IPS-NIHi11 (cell line): ENCODE measurements around the gene GIMAP2.
"Not testable (repeated sequence)": the region's sequence is repeated elsewhere in the genome, so short reads cannot be mapped to it uniquely, and the experiment has no call there.

Source experiments
- DNase-seq: peaks from one replicate; pipeline ENCODE4 v3.0.0; 2012; ENCODE audit warnings: mixed read lengths, low spot score

Gene GIMAP2

DNA sequence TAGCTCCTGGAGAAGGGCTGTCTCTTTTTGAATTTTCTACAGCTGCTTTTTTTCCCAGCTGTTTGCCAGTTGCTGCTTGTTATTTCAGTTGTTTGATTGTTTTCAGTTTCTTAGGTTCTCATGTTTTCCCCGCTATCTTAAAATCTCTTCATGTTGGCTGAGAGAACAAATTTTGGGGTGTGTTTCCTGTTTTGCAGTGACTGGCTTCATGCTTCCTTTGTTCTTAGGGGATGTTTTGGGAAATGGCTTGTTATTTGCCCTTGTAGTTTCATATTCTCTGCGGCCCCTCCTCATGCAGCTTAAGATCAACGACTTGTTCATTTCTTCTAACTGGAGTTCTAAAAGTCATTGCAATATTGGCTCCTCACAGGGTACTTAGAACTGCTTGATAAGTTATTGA is 8.7 kb upstream of the GIMAP2 start:
- DNase-seq, result not testable (repeated sequence)

DNA sequence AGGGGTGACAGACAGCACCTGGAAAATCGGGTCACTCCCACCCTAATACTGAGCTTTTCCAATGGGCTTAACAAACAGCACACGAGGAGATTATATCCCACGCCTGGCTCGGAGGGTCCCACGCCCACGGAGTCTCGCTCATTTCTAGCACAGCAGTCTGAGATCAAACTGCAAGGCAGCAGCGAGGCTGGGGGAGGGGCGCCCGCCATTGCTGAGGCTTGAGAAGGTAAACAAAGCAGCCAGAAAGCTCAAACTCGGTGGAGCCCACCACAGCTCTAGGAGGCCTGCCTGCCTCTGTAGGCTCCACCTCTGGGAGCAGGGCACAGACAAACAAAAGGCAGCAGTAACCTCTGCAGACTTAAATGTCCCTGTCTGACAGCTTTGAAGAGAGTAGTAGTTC is 6.9 kb upstream of the GIMAP2 start:
- DNase-seq, result not testable (repeated sequence)

DNA sequence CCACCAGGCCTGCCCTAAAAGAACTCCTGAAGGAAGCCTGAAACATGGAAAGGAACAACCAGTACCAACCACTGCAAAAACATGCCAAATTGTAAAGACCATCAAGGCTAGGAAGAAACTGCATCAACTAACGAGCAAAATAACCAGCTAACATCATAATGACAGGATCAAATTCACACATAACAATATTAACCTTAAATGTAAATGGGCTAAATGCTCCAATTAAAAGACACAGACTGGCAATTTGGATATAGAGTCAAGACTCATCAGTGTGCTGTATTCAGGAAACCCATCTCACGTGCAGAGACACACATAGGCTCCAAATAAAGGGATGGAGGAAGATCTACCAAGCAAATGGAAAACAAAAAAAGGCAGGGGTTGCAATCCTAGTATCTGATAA is 5.1 kb upstream of the GIMAP2 start:
- not testable (repeated sequence) for DNase-seq

DNA sequence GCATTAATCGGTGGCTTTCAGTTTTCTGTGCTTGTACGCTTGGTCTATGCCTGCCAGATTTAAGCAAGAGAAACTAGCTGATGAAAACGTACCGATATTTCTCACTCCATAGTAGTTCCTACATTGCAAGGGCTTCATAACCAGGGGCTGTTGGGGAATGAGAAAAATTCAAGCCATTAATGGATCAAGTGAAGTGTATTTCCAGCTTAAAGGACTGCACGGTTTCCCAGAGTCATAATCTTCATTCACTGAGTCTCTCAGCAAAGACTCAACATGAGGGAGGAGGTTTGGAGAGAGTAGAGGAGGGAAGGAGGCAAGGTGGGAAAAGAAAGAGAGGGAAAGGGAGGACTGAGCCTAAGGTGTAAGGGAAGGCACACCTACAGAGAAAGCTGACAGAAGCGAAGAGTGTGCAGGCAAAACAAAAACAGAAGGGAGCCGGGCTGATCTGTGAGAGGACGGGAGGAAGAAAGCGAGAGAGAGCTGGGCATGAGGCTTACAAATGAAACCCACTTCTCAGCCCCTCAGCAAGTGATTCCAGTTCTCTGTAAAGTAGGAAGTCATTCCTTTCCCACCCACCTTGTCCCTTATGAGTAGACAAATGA is 625 bp downstream of the GIMAP2 start:
- DNase-seq, result no peak

DNA sequence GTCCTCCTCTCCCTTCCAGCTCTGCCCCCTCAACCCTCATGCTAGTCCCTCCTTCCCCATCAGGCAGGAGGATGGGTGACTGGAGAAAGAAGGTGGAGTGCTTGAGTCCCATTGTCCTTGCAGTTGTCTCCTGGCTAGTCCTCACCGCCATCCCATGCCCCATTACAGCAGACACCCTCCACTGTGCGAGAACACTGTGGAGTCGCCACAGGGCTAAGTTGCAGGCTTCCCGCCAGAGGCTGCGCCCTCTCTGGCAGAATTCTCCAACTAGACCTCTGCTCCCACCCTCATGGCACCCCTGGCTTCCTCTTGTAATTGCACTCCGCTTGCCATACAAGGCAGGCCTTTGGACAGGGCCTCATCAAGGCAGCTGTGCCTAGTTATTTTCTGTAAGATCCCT is 3.1 kb downstream of the GIMAP2 start:
- DNase-seq, result no peak

DNA sequence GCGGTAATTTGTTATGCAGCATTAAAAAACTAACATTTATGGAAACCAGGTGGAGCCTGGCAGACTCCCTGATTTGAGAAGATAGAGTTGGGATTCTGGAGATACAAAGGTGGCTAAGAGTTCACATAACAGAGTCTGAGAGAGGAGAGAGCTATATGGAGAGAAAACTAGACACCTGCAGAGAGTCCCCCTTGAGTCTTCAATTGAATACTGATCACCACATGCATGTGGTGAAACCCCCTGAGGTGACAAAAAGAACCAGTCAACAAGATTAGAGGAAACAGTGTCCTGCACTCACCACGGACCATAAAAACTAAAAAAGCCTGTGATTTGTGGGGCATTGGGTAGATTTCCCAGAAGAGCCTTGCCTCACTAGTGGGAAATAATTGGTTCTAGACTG is 10.1 kb downstream of the GIMAP2 start:
- DNase-seq, result no peak

DNA sequence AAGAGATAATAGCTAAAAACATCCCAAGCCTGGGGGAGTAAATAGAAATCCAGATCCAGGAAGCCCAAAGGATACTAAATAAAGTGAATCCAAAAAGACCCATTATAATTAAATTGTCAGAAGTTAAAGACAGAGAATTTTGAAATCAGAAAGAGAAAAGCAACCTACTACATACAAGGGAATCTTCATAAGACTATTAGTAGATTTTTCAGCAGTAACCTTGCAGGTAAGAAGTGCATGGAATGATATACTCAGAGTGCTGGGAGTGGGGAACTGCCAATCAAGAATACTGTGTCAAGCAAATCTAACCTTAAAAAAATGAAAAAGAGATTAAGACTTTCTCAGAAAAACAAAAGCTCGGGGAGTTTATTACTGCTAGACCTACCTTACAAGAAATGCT is 17.7 kb downstream of the GIMAP2 start:
- DNase-seq, result no peak

DNA sequence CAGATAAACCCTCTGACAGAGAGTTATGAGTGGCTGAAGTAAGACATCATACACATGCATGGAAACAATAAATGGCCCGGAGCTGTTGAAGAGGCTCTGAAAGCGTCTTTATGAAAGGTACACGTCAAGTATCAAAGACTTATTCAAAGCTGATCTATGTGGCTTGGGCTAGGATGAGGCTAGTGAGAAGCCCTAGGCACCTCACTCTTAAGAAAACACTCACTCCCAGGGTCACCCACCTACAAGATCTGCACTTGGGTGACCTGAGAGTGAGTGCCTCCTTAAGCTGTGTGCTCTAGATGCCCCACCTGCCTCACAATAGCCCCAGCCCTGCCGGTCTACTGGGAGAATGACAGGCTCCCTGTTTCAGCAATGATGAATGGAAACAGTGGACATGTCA is 29.8 kb downstream of the GIMAP2 start:
- no peak for DNase-seq

DNA sequence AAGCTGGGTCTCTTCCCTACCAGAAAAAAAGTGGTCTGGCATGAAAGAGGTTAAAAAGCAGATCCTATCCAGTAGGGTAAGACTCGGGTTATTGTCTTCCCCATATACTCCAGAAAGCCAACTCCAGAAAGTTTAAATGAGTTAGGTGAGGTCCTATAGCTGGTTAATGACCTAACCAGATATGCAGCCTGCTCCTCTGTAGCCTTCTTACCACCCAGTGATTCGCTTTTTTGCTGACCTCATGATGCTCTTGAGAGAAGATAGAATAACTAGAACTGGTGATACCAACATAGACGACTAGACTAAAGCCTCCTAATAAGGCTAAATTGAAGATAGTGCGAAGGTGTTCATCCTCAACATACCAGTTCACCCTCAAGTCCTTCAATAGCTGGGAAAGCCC is 30.2 kb downstream of the GIMAP2 start:
- DNase-seq, result no peak

DNA sequence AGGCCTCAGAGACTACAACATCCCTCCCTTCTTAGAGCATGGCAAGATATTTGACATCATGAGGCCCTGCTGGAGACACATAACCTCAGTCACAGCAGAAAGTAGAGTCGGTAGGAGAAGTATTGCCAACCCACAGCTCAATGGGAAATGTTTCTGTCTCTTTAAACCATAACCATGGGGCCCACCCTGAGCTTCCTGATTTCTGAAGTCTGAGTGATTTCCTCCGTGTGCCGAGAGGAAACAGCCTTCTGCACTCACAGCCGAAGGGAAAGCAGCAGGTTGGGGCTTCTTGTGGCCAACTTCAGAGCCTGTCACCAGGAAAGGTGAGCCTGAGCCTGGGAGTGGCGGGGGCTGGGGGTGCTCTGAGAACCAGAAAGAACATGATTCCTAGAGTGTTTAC is 30.9 kb downstream of the GIMAP2 start, which contains the start of gene GIMAP1:
Gene GIMAP1 (plus strand): TSS at position 246 of the 400 bp plus-strand sequence. CDS start 2,435 bp downstream, outside the sequence.
- no peak for DNase-seq

DNA sequence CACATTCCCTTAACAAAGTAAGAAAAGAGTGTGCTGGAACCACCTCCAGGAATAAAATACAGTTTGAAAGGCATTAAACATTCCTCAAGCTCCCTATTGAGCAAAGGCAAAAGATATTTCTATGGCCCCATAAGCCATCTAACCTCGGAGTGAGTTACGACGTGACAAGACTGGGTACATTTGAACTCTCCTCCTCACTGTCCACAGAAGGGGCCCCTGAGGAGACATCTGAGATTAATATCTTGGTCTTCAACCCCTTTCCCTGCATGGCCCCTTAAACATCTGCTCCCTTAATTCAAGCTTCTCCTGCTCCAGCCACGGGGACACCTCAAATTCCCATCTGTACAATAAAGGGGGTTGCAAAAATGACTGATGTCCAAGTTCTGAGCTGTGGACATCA is 31.4 kb downstream of the GIMAP2 start:
- no peak for DNase-seq

DNA sequence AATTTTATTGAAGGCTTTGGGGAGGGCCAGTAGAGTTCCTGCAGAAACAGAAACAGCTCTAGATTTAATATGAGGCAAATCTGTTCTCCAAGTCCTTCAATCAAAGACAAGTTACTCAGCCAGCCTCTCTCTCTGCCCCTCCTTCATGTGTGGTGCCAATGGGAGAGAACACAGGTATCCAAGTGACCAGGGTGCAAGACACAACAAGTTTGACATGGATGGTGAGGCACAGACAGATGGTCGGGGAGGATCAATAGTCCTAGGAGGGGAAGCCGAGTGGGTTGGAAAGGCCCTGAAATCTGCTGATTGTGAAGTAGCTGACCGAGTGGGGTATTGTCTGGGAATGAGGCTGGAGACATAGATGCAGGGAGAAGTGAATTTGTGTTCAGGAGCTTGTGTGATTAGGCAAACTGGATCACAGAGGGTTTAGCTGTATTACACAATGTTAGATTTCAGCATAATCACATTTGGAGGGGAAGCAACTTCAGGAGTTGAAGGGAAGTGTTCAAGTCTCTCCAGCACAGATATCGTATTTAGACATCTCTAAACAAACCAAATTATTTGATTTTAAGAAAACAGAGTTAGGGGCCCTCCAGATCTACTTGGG is 32.4 kb downstream of the GIMAP2 start:
- DNase-seq, result no peak

DNA sequence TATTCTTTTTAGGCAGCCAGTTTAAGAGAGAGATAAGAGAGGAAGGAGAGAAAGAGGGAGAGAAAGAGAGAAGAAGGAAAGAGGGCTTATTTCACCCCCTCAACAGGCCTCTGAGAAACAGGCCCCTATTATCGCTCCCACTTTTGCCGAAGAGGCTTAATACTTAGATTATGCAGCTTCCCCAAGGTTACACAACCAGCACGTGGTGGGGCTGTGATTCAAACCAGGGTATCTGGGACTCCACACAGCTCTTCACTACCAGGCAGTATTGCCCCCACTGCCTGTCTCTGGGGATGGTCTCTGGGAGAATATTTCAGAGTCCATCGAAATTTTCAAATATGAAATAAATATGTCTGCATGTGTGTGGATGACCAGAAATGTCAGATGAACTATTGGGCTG is 33.9 kb downstream of the GIMAP2 start:
- no peak for DNase-seq

DNA sequence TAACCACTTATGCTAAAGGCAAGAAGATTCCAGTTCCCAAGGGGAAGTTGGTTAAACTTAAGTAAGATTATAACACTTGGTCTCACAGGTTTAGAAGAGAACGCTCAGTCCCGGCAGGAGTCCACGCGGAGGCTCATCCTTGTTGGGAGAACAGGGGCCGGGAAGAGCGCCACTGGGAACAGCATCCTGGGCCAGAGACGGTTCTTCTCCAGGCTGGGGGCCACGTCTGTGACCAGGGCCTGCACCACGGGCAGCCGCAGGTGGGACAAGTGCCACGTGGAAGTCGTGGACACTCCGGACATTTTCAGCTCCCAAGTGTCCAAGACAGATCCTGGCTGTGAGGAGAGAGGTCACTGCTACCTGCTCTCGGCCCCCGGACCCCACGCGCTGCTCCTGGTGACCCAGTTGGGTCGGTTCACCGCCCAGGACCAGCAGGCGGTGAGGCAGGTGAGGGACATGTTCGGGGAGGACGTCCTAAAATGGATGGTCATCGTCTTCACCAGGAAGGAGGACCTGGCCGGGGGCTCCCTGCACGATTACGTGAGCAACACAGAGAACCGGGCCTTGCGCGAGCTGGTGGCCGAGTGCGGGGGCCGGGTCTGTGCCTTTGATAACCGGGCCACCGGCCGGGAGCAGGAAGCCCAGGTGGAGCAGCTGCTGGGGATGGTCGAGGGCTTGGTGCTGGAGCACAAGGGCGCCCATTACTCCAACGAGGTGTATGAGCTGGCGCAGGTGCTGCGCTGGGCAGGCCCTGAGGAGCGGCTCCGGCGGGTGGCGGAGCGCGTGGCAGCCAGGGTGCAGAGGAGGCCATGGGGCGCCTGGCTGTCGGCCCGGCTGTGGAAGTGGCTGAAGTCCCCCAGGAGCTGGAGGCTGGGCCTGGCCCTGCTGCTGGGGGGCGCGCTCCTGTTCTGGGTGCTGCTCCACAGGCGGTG is 34.7 kb downstream of the GIMAP2 start:
- no peak for DNase-seq

DNA sequence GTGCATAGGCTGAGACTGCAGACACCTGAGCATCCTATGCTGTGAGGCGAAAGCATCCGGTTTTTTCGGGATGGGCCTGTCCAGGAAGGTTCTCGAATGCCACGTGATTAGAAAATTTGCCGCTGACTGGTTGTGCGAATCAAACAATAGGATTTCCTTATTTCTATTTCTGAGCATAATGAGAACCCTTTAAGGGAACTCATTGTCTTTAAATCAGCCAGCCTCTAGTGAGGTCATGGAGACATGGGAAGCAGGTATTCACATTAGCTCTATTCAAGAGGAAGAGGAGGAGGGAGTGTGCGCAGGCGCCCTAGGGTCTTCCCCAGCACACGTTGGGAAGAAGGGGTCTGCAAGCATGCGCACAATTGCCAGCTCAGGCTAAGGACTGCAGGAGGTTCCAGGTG is 36.5 kb downstream of the GIMAP2 start:
- DNase-seq, result no peak

DNA sequence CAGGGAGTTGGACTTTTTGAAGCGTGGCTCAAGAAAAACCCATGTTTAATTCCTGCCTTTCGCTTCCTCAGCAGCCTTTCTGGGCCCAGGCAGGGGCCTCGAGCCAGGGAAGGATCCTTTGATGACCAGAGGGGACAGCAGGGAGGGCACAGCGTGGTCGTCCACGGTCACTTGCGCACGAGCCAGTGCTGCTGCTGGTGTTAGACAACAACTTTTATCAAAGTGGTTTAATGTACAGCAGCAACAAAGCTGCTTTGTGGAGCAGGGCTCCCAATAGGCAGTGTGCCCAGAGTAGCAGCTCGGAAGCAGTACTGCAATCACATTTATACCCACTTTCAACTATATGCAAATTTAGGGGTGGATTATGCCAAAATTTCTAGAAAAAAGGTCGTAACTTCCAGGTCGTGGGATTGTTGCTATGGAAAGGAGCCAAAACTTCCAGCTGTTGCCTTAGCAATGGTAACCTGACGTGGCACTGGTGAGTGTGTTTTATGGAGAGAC is 37.0 kb downstream of the GIMAP2 start:
- no peak for DNase-seq

DNA sequence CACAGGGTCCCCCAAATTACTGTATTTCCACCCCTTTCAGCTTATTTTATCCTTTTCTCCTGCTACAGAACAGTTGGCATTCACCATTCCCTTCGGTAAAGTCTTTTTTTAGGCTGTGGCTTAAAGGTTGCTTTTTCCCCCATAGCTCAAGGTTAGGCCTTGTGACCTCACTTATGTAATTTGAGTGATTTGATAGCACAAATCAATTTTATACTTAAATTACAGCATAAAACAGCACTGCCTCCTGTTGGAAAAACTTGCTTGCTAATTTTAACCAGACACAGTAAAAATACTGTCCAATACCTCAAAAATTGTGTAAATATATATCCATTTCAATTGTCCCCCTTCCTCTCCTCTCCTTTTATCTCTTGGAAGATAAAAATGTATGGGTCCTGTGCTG is 38.0 kb downstream of the GIMAP2 start:
- DNase-seq, result no peak

DNA sequence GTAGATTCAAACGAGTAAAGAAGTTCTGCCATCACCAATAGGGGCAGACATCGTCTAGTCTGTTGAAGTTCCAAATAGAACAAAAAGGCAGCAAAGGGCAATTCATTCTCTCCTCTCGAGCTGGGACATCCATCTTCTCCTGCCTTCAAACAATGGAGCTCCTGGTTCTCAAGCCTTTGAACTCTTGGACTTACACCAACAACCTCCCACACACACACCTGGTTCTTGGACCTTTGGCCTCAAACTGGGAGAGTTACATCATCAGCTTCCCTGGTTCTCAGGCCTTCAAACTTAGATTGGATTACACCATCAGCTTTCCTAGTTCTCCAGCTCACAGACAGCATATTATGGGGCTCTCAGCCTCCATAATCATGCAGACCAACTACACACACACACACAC is 41.9 kb downstream of the GIMAP2 start:
- DNase-seq, result no peak

DNA sequence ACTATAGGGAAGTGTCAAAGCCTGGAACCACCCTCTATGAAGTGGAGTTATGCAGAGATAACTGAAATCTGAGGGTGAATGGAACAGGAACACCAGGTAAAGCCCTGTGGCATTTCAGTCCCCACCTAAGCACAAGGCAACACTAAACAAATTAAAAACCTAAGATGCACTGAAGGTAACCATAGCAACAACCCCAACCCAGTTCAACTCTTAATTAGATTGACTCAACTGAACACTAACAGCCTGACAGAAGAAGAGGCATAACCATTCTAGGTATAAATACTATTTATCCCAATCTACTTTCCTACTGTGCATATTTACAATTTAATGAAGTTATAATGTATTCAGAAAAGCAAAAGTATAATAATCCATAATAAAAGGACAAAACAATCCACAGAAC is 42.5 kb downstream of the GIMAP2 start:
- no peak for DNase-seq

DNA sequence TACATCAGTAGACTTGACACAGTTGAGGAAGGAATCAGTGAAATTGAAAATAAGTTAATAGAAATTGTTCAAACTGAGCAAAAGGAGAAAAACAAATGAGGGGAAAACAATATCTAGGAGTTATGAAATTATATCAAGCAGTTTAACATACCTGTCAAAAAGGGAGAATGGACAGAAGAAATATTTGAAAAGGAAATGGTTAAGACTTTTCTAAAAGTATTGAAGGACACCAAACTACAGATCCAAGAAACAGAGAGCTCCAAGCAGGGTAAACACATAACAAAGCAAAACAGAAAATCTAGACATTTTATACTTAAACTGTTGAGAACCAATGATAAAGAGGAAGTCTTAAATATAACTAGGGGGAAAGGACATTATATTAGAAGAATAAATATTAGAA is 43.1 kb downstream of the GIMAP2 start:
- no peak for DNase-seq

DNA sequence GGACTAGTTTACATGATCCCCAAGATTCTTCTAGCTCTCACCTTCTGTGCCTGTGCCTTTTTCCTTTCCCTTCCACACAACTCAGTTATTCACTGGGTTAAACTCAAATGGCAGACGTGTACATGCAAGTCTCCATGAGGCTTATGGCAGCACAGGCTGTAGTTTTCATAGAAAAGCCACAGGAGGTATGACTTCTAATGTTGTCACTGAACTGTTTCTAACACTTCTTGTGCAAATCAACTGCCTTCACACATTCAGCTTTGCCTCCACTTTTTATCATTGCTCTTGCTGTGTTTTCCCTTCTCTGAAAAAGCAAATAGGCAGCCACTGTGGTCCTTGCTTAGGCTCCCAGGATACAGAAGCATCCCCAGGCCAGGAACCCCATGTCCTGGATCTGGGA is 46.4 kb downstream of the GIMAP2 start:
- DNase-seq, result no peak

DNA sequence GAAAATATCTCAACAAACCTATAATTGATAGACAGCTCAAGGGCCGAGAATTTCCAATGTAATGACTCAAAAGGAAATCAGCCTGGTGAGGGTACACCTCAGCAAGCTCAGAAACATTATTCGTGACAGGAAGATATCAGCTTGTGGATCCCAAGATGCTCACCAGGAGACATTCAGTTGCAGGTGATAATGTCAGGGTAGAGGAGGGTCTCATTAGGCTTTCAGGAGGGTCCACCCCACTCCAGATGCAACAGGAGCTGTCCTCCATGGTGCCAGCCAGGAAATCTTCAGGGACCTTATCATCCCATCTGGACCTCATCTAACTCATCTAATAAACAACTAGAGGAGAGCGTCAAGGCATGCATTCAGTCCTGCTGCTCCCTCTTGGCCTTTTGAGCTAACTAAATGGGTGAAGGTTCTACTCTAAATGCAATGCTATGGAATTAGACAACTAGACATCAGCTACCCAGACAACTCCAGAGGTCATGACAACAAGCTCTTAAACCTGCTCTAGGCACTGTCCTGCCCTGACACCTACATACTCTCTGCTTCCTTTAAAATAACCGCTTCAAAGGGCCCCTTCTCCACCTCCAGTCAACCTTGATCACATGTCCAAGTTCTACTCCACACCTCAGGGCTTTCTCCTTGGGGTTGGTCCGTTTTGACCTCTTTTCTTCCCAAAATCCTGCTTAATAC is 47.4 kb downstream of the GIMAP2 start:
- DNase-seq, result no peak
